ENCODE results near the gene APC2.

GRCh38 chr19:1437609-1438008 is 12.3 kb upstream of the APC2 start:
- TF ChIP-seq CTCF (IDR thresholded peaks at IDR 0.05) (no peak), POLR2A (IDR thresholded peaks at IDR 0.05) (no peak)
